GM21526 (cell line): ENCODE measurements around the gene KIRREL2.
"Not testable (repeated sequence)": the region's sequence is repeated elsewhere in the genome, so short reads cannot be mapped to it uniquely, and the experiment has no call there.

Experiments
- ATAC-seq: cut with Tn5 transposase; IDR thresholded peaks from one replicate; pipeline ENCODE4 v1.9.1; 2021; ENCODE audit warnings: moderate library complexity; ENCODE audit not compliant: unreplicated experiment, low FRiP score

Gene KIRREL2

DNA sequence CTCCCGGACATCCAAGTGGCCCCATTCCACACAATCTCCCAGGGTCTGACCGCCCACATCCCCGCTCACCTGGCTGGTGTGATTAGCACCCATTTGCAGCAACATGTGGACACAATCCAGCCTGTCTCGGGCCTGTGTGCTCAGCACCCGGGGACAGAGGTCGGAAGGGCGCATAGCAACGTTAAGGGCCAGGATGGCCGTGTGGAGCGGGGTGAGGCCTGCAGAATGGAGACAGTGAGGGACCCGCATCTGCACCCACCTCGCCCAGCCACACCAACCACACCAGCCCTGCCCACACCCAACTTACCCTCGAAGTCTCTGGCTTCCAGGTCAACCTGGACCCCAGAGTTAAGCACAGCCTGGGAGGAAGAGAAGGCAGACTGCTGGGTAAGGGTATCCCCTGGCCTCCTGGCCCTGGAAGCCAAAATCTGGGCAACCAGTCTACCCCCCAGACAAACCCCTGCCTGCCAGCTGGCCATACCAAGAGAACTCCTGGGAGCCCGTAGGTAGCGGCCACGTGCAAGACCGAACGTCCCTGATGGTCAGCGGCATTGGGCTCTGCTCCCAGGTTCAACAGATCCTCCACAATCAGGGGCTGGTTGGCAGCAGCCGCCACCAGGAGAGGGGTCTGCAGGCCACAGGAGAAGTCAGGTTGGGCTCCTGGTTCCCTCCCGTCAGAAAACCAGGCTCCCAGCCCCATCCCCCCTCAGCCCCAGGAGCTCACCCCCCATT lies 39.4 kb downstream of the KIRREL2 start:
- ATAC-seq: no peak

DNA sequence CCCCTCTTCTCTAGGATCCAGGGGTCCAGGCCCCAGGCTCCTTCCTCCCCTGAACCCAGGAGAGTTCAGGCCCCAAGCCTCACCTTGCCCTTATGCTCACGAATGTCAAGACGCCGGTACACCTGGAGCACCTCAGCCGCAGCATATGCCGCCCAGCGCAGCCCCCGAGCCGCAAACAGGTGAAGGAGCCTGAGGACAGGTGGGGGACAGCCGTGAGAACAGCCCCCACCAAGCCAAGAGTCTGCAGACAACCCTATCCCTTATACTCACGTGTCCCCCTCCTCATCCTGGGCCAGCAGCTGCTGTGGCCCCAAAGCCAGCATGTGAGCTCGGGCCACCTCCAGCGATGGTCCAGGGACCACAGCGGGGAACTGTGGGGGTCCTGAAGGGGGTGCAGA lies 39.9 kb downstream of the KIRREL2 start:
- ATAC-seq: no peak

DNA sequence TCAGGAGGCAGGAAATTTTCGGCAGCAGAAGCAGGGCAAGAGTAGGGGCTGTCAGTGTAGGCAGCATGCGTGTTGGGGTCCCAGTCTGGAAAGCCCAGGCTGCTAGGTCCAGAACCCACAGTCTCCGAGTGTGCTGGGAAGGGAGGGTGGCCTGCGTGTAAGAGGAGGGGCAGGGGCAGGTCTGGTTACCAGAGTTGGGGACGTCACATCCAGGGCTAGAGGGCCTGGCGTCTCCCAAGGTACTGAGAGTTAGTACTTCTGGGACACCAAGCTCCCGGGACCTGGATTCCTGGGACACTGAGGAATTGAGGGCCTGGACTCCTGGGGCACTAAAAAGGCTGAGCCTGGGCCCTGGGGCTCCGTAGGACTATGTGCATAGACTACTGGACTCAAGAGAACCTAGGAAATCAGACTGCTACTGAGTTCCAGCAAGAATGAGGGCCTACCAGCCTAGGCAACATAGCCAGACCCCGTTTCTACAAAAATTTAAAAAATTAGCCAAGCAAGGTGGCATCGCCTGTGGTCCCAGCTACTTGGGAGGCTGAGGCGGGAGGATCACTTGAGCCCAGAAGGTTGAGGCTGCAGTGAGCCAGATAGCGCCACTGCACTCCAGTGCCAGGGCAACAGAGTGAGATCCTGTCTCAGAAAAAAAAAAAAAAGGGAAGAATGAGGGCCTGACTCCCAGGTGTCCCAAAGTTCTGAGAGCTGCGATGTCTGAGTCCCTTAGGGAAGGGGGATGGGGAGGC lies 41.2 kb downstream of the KIRREL2 start:
- ATAC-seq: no peak

DNA sequence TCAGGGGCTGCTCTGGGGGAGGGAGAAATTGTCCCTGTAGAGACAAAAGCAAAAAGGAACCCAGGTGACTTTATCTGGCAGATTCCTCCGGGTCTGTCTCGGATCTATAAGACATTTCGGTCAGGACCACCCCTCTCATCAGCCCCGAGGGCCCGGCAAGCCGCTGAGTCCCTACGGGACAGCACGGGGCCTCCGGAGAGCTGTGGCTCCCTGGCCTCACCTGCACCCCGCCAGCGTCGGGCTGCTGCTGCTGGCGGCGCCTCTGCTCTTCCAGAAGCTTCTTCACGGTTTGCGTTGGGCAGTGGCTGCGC lies 41.7 kb downstream of the KIRREL2 start:
- no peak for ATAC-seq

DNA sequence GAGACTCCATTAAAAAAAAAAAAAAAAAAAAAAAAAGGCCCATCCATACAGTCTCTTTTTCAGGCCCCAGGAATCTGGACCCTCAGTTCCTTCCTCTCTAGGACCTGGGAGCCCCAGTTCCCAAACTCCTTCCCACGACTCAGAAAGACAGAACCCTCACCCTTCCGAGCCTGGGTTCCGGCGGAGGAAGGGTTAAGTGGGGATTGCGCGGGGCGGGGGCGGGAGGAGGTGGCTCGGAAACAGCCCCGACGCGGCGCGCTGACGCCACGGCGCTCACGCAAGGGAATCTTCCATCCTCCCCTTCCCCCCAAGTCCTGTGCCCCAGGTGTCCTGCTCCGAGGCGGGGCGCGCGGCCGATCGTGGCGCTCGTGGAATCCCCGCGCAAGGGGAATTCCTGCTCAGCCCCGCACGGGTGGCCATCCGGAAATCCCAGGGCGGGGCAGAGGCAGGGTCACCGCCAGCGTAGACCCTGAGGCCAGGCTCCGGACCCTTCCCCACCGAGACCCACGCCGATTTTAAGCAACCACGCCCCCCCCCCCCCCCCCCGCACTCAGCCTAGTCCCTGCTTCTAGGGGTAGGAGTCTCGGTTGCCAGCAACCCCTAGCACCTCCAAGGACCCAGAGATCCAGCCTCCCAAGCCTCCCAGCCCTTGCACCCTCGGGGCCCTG lies 43.0 kb downstream of the KIRREL2 start:
- peak; percentile 35 for ATAC-seq

DNA sequence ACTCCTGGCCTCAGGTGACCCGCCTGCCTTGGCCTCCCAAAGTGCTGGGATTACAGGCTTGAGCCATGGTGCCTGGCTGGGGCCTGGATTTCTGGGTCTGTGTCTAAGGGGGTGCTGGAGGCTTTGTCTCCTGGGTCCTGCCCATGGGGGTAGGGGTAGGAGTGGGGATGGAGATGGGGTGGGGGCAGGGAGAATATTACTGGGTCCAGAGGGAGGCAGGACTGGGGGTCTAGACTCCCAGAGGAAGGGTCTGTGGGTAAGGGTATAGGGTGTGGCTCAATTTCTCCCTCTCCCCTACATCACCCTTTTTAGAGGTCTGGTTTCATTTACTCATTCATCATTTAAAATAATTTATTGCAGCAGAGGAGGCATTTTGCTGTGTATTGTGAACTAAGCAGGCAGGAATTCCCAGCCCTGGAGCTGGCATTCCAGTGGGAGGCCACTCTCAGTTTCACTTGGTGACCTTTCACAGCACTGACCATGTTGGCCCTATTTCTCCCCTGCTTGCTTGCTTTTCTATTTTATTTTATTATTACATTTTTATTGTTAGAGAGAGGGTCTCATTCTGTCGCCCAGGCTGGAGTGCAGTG lies 44.4 kb downstream of the KIRREL2 start:
- ATAC-seq: no peak

DNA sequence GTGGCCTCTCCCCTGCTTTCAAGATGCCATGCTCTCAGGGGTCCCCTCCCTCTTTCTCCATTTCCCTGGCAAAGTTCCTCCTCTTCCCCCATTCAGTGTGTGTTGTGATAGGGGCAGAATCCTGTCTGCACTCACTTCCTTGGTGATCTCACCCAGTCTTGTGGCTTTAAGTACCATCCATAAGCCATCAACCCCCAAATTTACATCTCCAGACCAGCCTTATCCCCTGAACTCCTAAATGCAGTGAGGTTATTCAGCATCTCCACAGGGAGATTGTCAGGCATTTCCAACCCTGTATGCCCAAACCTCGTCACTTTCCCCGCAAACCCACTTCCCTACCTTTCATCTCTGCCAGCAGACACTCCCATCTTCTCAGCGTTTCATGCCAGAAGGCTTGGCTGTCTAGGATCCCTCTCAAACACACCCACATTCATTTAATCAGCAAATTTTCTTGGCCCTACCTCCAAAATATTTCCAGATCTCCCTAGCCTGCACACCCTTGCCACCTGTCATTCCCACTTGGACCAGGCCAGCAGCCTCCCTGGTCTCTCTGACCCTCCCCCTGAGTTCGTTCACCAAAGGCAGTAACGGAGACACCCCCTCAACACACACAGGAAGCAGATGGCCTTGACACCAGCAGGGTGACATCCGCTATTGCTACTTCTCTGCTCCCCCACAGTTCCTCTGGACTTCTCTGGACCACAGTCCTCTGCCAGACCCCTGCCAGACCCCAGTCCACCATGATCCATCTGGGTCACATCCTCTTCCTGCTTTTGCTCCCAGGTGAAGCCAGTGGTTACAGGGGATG lies 45.3 kb downstream of the KIRREL2 start, which contains the start of gene HCST:
Gene HCST, plus strand, starts transcription at position 676 of the 808 bp plus-strand sequence. Its CDS starts 65 bp downstream, at position 741.
- no peak for ATAC-seq

DNA sequence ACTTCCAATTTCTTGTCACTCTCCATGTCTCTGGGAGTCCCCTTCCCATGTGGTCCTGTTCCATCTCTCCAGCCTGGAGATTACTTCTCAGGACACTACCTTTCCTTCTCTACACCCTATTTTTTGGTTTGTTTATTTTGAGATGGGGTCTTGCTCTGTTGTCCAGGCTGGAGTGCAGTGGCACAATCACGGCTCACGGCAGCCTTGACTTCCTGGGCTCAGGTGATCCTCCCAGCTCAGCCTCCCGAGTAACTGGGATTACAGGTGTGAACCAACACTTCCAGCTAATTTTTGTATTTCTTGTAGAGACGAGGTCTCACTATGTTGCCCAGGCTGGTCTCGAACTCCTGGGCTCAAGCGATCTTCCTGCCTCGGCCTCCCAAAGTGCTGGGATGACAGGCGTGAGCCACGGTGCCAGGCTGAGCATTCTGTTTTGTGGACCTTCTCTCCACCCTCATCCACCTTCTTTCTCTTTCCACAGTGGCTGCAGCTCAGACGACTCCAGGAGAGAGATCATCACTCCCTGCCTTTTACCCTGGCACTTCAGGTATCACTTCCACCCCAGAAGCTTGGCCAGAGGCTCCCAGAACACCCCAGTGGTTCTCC lies 46.3 kb downstream of the KIRREL2 start:
- no peak for ATAC-seq

DNA sequence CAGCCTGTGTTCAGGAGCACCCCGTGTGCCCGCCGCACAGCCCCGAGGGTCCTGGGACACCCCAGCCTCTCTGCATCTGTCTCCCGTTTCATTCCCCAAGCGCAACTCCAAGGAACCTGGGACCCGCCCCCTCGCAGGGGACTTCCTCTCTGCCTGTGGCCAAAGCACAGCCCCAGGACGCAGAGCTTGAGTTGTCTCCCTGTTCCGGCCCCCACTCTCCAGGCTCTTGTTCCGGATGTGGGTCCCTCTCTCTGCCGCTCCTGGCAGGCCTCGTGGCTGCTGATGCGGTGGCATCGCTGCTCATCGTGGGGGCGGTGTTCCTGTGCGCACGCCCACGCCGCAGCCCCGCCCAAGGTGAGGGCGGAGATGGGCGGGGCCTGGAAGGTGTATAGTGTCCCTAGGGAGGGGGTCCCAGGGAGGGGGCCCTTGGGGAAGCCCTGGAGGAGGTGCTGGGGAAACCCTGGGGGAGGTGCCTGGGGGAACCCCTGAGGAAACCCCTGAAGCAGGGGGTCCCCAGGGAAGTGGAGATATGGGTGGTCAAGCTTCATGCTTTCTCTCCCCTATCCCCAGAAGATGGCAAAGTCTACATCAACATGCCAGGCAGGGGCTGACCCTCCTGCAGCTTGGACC lies 47.0 kb downstream of the KIRREL2 start:
- no peak for ATAC-seq

DNA sequence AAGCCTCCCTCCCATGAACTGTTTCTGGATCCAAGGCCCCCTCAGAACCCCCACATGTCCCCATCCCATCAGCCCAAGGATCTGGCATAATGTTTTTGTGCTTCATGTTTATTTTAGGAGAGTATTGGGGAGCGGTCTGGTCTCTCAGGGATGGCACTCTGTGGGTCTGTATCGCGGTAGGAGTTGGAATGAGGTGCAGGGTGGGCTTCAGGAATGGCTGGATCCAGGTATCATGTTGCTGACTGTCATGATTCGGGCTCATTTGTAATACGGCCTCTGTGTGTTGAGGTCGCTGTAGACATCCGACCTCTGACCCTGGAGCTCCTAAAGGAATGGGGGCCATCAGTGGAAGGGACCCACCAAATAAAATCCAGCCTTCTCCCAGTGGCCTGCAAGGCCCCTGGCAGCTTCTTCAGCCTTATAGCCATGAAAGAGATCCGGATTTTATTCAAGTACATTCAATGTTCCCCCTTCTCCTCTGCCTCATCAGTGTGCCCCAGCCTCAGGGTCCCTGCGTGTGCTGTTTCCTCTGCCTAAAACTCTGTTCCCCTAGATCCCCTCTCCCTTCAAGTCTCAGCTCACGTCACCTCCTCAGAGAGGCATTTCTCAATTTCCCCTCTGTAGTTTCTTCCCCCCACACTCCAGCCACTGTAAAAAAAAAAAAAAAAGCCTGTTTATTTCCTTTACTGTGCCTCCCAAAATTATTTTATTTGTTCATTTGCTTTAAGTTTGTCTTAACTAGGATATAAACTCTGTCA lies 47.8 kb downstream of the KIRREL2 start:
- no peak for ATAC-seq

DNA sequence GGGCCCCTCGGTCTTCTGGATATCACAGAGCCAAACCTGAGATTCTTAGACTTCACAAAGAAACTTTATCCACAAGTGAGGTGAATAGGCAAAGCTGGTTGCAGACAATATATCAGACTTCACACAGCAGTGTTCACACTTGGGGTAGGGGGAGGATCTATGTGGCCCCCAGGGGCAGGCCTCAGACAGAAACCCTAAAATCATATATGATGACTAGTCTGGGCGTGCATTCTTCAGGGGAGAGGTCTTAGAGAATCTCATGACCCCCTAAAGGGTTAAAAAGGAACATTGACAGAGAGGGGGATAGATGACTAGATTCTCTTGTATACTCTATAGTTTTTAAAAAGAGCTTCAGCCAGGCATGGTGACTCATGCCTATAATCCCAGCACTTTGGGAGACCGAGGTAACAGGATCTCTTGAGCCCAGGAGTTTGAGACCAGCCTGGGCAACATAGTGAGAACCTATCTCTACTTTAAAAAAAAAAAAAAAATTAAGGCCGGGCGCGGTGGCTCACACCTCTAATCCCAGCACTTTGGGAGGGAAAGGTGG lies 48.5 kb downstream of the KIRREL2 start:
- ATAC-seq: no peak

DNA sequence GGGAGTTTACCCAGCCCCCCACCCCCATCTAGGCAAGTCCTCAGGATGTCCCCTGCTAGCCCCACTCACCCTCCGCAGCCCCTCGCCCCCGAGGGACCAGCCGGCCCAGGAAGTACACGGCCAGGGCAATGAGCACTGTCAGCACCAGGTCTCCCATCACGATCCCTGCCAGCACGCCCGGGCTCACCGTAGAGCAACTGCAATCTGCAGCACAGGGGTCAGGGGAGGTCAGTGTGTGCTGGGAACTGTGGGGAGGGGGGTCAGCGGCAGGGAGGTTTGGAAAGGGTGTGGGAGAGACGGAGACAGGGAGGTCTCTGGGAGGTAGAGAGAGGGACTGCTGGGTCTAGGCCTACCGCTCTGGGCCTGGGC lies 50.6 kb downstream of the KIRREL2 start:
- no peak for ATAC-seq

DNA sequence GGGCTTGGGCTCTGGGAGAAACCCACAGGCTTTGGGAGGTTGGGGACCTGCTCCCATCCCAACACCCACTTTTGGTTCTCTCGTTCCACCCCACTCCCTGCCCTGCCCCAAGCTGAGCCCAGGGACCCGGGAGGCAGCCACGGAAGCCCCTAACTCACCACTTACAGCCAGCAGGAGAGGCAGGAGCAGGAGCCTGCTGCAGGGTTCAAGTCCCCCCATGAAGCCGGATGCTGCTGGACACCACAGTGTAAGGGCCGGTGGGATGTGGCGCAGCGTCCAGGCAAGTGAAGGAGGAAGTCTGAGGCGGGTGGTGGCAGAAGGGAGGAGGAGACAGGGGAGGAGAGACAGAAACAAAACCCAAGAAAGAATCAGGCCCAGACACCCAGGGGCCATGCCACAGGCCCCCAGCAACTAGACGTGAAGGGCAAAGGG lies 51.3 kb downstream of the KIRREL2 start, which contains the start of gene TYROBP:
Gene TYROBP, minus strand, starts transcription at position 286 of the 432 bp plus-strand sequence. Its CDS starts 67 bp downstream, at position 219.
- ATAC-seq: no peak

DNA sequence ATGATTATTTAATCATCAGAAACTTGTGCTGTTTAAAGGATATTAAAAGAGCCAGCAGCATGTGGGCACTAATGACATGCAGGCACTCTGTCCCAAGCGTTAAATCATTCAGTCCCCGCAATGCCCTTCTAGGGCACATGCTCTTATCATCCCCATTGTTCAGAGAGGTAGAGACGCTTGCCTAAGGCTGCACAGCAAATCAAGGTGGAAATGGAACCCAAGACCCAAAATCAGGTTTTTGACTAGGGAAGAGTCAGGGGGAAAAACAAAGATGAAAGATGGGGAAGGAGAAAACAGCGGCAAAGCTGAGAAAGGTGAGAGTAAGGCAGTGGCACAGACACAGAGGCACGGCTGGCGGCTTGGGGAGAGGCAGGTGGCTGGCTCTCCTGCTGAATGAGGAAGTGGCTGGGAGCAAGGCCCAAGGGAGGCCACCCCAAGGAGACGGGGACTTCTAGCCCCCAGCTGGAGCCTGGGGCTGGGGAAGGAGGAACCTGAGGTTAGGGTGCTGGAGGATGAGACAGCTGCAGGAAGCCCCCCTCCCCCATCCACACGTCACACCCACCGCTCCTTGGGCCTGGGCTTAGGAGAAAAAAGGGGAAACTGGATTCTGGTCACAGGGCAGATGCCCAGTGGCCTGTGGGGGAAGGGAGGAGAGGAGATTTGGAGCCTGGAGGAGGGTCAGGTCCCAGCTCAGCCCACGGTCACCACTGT lies 52.4 kb downstream of the KIRREL2 start:
- no peak for ATAC-seq

DNA sequence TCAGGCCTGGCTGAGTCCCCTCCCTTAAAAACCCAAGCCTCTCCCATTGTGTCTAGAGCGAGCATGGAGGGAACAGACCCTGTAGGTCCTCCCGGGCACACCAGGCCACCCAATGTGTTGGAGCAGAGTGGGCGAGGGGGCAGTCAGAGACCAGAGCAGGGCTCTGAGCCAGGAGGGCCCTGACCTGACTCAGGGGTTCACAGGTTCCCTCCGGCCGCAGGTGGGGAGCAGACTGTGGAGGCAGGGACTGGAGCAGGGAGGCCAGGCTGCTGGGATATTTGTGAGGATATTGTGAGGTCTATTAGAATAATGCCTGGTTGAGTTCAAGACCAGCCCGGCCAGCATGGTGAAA lies 52.9 kb downstream of the KIRREL2 start:
- ATAC-seq: no peak

DNA sequence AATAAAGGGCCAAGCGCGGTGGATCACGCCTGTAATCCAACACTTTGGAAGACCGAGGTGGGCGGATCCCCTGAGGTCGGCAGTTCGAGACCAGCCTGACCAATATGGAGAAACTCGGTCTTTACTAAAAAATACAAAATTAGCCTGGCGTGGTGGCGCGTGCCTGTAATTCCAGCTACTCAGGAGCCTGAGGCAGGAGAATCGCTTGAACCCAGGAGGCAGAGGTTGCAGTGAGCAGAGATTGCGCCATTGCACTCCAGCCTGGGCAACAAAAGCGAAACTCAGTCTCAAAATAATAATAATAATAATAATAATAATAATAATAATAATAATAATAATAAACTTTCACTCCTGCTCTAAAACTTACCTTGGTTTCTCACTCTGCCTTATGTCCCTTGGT lies 53.6 kb downstream of the KIRREL2 start:
- ATAC-seq: not testable (repeated sequence)

DNA sequence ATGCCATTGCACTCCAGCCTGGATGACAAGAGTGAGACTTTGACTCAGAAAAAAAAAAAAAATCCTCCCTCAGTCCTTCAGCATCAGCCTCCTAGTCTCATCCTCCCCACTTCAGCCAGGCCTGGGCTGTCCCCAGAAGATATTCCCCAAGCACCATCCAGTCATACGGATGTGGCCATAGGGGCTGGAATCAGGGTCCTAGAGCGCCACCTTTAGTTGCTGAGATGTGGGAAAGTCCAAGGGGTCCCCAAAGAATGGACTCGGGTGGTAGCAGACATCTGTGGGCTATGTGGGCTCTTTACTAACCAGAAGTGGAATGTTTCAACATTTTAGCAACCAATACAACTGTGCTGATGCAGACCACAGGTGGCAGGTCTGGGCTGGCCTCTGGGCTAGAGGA lies 54.5 kb downstream of the KIRREL2 start:
- ATAC-seq: no peak

DNA sequence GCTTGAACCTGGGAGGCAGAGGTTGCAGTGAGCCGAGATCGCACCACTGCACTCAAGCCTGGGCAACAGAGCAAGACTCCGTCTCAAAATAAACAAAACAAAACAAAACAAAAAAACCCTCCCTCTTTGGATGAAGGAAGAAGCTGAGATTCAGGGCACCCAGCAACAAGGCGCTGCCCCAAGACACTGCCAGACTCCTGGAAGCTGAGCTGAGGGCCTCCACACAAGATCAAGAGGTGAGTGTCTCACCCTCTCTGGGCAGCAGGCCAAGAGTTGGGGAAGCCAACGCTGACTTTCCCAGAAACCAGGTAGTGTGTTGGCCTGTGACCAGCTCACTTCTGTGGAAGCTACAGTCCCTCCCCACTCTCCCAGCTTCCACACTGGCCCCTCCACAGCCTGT lies 55.1 kb downstream of the KIRREL2 start:
- no peak for ATAC-seq
